GM21423 (cell line): ENCODE data around the gene RNF32.
A peak's percentile ranks its signal among the peaks of the same experiment; 100 is the strongest.

Source experiments
- ATAC-seq: cut with Tn5 transposase; IDR thresholded peaks from one replicate; pipeline ENCODE4 v1.9.1; 2021; ENCODE audit warnings: mild to moderate bottlenecking, moderate library complexity; ENCODE audit not compliant: unreplicated experiment

The RNF32 gene

DNA sequence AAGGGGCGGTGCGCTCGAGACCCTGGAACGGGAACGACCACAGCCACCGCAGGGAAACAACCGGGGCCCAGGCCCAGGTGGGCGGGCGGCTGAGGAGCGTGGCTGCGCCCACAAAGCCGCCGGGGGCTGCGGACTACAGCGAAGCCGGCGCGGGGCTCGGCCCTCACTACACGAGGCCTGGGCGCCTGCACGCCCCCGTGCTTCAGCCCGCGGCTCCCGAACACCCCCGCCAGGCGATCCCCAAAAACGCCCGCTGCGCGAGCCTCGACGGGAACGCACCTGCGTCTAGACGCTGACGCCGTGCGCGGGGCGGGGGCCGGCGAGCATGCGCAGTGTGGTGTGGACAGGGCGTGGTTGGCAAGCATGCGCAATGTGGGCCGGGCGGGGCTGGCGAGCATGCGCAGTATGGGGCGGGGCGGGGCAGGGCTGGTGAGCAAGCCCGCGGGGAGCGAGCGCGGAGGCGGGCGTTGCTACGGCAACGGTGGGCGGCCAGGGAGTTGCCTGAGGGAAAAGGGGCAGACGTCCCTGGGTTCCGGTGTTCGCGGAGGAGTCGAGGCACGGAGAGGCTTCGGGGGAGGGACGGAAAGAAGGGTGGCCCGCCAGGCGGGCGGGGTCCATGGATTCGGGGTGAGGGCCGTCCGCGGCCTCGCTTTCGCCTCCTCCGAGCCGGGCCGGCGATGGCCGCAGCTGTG is at the start of gene RNF32:
RNF32 (plus strand) TSS at position 518 of the 692 bp plus-strand sequence. CDS start 3,104 bp downstream, outside the sequence.
- peak; percentile 84 for ATAC-seq

DNA sequence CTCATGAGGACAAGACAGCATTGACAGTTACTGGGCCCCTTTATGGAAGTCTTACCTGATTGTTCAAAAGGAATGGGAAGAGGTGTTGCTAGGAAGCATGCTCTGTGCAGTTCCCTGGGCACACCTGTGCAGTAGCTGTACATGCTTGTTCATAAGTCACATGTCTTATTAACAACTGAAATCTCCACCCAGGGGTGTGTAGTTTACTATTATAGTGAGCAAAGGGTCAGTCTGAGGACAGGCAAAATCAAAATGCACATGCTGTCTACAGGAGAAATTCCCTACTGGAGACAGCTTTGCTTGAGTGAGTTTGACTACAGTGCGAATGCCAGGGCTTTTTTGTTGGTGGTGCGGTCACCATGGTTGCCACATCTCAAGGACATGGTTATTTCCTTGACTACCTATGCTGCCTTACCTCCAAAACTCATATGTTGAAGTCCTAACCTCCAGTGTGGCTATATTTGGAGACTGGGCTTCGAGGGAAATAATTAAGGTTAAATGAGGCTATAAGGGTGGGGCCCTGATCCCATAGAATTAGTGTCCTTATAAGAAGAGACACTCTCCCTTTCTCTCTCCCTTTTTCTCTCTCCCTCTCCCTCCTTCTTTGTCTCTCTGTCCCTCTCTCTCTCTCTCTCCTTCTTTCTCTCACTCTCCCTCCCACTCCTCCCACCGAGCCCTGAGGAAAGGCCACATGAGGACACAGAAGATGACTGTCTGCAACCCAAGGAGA is 48.3 kb upstream of the RNF32 start:
- no peak for ATAC-seq

DNA sequence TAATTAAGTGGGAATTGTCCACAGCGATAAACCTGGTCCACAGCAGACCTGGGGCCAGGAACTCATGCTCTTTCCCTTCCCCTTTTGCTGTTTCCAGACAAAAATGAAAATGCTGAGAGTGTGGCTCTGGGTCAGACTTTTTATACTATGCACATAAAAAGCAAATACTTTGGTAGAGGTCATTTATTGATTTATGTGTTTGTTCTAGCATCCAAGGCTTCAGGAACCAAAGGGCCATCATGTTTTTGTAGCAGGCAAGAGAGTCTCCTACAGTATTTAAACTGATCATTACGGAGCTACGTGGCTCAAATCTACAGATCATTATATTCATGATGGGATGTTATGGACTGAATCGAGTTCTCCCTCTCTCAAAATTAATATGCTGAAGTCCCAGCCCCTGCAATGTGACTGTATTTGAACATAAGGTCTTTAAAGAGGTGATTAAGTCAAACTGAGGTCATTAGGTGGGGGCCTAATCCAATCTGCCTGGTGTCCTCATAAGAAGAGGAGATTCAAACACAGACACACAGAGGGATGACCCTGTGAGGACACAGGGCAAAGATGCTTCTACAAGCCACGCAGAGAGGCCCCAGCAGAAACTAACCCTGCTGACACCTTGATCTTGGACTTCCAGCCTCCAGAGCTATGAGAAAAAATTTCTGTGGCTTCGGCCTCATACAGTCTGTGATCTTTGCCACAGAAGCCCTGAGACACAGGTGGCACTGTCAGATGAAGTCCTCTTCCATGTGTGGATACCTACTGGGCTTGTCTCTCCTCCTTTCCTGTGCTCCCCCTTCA is 46.1 kb upstream of the RNF32 start:
- ATAC-seq, result no peak

GRCh38 chr7:156600496-156600895 is 40.1 kb upstream of the RNF32 start:
- ATAC-seq, result no peak

DNA sequence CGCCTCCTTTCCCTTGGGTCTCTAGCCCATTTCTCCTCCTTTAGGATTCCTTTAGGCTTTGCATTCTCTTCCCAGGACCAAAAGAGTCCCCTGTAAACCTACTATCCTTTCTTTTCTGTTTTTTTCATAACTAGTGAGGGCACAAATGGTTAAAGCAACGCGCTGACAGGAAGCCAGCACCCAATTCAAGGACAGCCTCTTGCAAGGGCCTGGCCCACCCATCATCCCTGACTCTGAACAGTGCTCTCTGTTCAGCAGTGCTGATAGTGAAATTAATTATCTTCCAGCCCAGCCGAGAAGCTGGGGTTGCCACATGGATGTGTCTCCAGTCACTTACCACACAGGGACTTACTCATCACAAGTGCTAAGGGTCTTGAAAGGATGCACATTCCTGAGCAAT is 38.3 kb upstream of the RNF32 start:
- ATAC-seq, result no peak

DNA sequence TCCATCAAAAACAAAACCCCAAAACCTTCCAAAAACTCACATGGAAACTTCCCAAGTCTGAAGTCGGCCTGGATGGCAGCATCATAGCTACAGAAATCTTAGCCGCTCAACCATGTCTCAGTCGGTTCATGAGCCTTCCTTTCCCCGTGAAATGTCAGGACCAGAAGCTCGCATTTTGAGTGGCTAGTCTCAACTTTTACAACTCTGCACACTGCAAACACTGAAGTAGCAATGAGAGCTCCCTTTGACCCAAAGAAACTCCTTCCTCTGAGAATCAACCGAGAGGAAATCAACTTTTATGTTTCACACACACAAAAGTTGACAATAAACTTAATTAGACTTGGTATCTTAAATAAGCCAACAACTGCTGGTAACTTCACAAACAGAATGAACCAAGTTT is 37.6 kb upstream of the RNF32 start:
- no peak for ATAC-seq

GRCh38 chr7:156603629-156604028 is 36.9 kb upstream of the RNF32 start:
- ATAC-seq, result no peak

GRCh38 chr7:156604311-156604710 is 36.3 kb upstream of the RNF32 start:
- ATAC-seq, result no peak

DNA sequence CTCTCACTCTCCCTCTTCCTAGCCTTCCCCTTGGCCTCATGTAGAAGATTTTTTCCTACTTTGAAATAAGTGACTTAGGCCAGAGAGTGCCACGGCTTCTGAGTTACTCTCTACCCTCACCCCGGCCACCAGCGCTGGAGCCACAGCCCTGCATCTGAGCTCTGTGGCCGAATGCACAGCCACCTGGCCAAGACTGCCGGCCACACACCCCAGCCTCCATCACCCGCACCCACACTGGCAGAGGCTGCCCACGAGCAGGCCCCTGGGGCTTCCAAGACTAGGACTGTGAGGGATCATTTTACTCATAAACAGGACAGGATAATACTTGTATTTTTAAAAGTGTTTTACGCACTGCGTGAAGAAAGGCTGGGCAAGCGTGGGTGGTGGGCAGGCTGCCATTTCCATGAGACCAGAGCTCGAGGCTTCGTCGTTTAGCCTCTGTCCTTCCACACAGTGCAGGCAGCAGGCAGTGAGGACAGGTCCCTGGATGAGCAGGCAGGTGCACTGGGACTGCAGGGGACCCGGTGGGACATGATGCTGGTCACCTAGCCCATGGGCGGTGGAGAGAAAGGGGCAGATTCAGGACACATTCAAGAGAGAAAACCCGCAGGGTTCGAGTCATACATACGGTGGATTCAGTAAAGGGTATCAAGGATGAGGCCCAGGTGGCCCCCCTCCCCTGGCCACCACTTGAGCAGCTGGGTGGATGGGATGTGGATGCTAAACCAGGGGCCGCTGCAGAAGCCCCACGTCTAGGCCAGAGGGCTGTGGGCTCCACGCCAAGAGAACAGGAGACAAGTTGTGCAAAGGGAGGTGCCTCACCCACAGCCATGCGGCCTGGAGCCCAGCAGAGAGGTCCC is 35.5 kb upstream of the RNF32 start:
- no peak for ATAC-seq

GRCh38 chr7:156606135-156606534 is 34.4 kb upstream of the RNF32 start:
- no peak for ATAC-seq

GRCh38 chr7:156606691-156607331 is 33.8 kb upstream of the RNF32 start:
- no peak for ATAC-seq

- no peak for ATAC-seq
Observed at GRCh38 chr7:156607332-156608172, 33.0 kb upstream of the RNF32 start.

DNA sequence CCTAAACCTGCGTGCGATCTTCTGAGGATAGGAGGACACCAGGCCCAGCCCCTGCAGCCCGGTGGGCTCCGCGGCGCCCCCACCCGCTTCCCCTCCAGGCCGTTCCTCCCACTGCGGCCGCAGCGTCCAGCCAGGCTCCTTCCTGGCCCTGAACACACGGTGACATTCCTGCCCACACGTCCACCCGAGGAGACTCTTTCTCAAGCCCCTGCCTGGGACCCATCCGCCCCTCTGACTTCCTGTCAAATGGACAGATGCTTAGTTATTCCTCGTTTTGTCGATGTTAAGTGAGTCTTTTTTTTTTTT is 32.4 kb upstream of the RNF32 start:
- no peak for ATAC-seq

DNA sequence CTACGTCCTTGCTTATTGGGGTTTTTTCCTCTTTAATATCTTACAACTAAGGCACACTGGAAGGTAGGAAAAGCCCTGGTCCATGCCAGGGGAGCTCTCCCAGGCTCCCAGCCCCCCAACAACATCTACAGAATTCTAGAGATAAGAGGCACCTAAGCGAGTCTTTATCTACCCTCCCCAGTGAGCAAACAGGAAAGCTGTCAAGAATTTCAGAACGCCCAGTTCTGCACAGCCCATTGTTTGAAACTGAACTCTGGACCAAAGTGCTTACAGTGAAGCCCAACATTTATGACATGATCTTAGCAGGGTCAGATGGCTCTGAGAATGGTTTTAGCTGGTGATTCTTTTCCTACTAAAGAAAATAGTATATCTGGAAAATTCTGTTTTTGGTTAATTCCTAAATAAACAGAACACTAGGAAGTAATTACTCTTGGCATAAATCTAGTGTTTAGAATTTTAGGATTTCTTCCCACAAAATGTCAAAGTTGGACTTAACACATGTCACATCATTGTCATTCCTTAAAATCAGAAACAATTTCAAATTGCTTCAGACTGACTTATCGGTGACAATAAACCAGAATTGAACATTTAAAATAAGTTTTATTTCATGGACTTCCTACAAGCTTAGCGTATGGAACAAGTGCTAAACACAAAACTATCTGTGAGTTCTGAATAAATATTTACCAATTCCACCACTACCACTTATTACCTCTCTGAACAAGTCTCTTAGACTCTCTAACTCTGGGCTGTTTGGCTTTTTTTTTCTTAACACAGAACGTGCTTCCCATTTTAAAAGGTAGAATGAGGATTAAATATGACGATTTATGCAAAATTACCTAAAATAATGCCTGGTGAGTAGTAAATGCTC is 31.3 kb upstream of the RNF32 start:
- no peak for ATAC-seq

GRCh38 chr7:156610130-156610529 is 30.4 kb upstream of the RNF32 start:
- ATAC-seq, result no peak

DNA sequence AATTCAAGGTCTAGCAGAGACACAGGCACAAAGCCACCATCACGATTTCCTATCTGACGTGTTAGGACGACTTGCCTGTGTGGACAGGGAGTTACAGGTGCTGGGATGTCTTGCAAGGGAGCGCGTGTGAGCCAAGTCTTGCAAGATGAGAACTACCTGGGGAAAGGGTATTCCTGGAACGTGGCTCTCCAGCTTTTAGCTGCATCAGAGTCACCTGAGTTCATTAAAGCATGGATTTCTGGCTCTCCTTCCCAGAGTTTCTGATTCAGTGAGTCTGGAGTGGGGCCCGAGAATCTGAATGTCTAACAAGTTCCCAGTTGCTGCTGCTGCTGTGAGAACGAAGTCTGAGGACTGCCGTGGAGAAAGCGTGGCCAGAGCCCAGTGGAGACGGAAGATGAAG is 30.0 kb upstream of the RNF32 start:
- no peak for ATAC-seq

DNA sequence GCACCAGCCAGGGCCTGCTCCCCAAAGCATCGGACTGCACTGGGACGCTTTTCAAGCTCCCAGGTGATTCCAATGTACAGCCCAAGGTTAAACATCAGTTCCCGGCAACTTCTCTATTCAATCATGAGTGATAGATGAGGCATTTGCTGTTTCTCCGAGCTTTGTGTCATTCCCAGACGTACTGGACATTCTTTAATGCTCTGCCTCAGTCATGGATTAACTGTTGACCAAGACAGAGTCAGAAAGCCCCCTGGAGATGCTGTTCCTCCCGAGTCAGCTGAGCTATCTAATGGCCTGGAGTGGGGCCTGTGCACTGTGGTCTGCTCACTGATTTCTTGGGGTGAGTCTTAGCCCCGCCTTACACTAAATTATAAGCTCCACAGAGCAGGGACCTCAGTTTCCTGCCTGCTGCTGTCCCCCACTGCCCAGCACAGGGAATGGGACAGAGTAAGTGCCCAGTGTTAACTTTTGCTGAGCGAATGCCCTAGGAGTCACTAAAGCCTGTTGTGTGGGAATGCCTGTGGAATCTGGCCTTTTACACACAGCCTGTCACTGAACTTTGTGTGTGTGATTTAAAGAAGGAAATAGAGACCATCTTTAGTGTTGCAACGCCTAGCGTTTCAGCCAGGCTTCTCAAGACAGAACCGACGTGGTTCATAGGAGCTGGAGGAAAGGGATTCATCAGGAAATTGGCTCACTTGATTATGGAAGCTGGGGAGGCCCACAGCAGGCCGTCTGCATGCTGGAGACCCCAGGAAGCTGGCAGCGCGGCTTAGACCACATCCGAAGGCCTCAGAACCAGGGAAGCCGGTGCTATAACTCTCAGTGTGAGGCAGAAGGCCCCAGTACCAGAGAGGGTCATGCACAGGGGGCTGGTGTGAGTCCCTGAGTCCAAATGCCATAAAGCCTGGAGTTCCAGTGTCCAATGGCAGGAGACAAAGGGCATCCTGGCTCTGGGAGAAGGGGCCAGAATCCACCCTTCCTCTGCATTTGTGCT is 29.3 kb upstream of the RNF32 start:
- no peak for ATAC-seq
